DMS79 treated with DMSO at 0.1 percent for 48 hours (cell line): Measurements from ENCODE around the gene ERBB4.
"Not testable (repeated sequence)": the region's sequence is repeated elsewhere in the genome, so short reads cannot be mapped to it uniquely, and the experiment has no call there.

Source experiments
- DNase-seq: peaks from one replicate; lab custom pipeline; 2025; lab: John Stamatoyannopoulos, UW

The ERBB4 gene

GRCh38 chr2:211599146-211599545, 939.5 kb downstream of the ERBB4 start:
- DNase-seq: no peak

- DNase-seq: no peak
These were observed 940.4 kb downstream of the ERBB4 start for GRCh38 chr2:211598238-211598637.

GRCh38 chr2:211592006-211592405, 946.6 kb downstream of the ERBB4 start:
- DNase-seq: not testable (repeated sequence)

- DNase-seq: no peak
These were observed 947.2 kb downstream of the ERBB4 start for GRCh38 chr2:211591426-211591825.

- no peak for DNase-seq
These were observed 970.2 kb downstream of the ERBB4 start for GRCh38 chr2:211568439-211568838.

- no peak for DNase-seq
These were observed 974.2 kb downstream of the ERBB4 start for GRCh38 chr2:211564441-211564840.

GRCh38 chr2:211545582-211545981, 993.0 kb downstream of the ERBB4 start:
- DNase-seq: no peak

- peak; percentile 8 for DNase-seq
These were observed 1004.0 kb downstream of the ERBB4 start for GRCh38 chr2:211534632-211535031.

GRCh38 chr2:211524248-211524647, 1014.4 kb downstream of the ERBB4 start:
- DNase-seq: not testable (repeated sequence)

GRCh38 chr2:211516537-211516936, 1022.1 kb downstream of the ERBB4 start:
- DNase-seq: no peak

GRCh38 chr2:211514049-211514448, 1024.6 kb downstream of the ERBB4 start:
- DNase-seq: no peak

- no peak for DNase-seq
These were observed 1025.2 kb downstream of the ERBB4 start for GRCh38 chr2:211513446-211513845.

GRCh38 chr2:211512806-211513205, 1025.8 kb downstream of the ERBB4 start:
- no peak for DNase-seq

- no peak for DNase-seq
These were observed 1034.7 kb downstream of the ERBB4 start for GRCh38 chr2:211503856-211504255.

GRCh38 chr2:211503198-211503597, 1035.4 kb downstream of the ERBB4 start:
- no peak for DNase-seq

- DNase-seq: no peak
These were observed 1039.9 kb downstream of the ERBB4 start for GRCh38 chr2:211498551-211499205.

- no peak for DNase-seq
These were observed 1043.3 kb downstream of the ERBB4 start for GRCh38 chr2:211495339-211495738.

GRCh38 chr2:211494536-211494935, 1044.1 kb downstream of the ERBB4 start:
- no peak for DNase-seq

- no peak for DNase-seq
These were observed 1044.5 kb downstream of the ERBB4 start for GRCh38 chr2:211494085-211494484.

- DNase-seq: no peak
These were observed 1050.9 kb downstream of the ERBB4 start for GRCh38 chr2:211487733-211488132.

- DNase-seq: no peak
These were observed 1059.0 kb downstream of the ERBB4 start for GRCh38 chr2:211479536-211480150.

- no peak for DNase-seq
These were observed 1060.9 kb downstream of the ERBB4 start for GRCh38 chr2:211477537-211478275.

GRCh38 chr2:211473116-211473515, 1065.5 kb downstream of the ERBB4 start:
- no peak for DNase-seq
